Neural cell (in vitro differentiated cells): ENCODE results near the gene AGXT. TPM values are rescaled to one million over a fixed set of nuclear protein-coding genes. Genes with fewer than 3 reads are reported as not detected.

Experiments
- H2AFZ ChIP-seq: fragments of 200-600, 300-800 bp; sonication (generic), shearing (Covaris generic); 2 replicates; pipeline ENCODE4 v1.6.0; 2014; ENCODE audit warnings: low read depth, mild to moderate bottlenecking, antibody characterized with exemption, low read length, moderate library complexity
- H3F3A ChIP-seq: fragments of 200-600 bp; shearing (Covaris generic); 2 replicates; pipeline ENCODE4 v1.6.1; 2016; ENCODE audit warnings: mild to moderate bottlenecking, moderate library complexity, mixed read lengths, antibody characterized with exemption, low read length; ENCODE audit not compliant: insufficient read depth, poor library complexity, severe bottlenecking
- H3K27ac ChIP-seq: fragments of 200-600, 300-800 bp; sonication (generic), shearing (Covaris generic); 2 replicates; pipeline ENCODE4 v1.5.1; 2014; ENCODE audit warnings: mild to moderate bottlenecking, low read length, moderate library complexity
- H3K27me3 ChIP-seq: fragments of 300-800, 200-600 bp; sonication (generic), shearing (Covaris generic); 2 replicates; pipeline ENCODE4 v1.6.0; 2014; ENCODE audit warnings: mild to moderate bottlenecking, low read depth, low read length, moderate library complexity; ENCODE audit not compliant: insufficient read depth
- H3K36me3 ChIP-seq: fragments of 300-800, 200-600 bp; sonication (generic), shearing (Covaris generic); 2 replicates; pipeline ENCODE4 v1.5.1; 2014; ENCODE audit warnings: mild to moderate bottlenecking, antibody characterized with exemption, low read length, moderate library complexity; ENCODE audit not compliant: insufficient read depth
- H3K4me2 ChIP-seq: fragments of 300-800, 200-600 bp; sonication (generic), shearing (Covaris generic); 2 replicates; pipeline ENCODE4 v1.6.0; 2014; ENCODE audit warnings: mild to moderate bottlenecking, low read length
- H3K4me3 ChIP-seq: fragments of 300-800, 200-600 bp; sonication (generic), shearing (Covaris generic); 2 replicates; pipeline ENCODE4 v1.5.1; 2014; ENCODE audit warnings: mild to moderate bottlenecking, low read length, moderate library complexity
- H3K79me2 ChIP-seq: fragments of 200-600 bp; shearing (Covaris generic); replicated peaks from 2 replicates; pipeline ENCODE4 v1.6.0; 2014; ENCODE audit warnings: mild to moderate bottlenecking, low read length, moderate library complexity; ENCODE audit not compliant: insufficient read depth
- H3K9ac ChIP-seq: fragments of 300-800, 200-600 bp; sonication (generic), shearing (Covaris generic); 2 replicates; pipeline ENCODE4 v1.6.1; 2016; ENCODE audit warnings: mild to moderate bottlenecking, low read length, mixed read lengths
- H3K9me2 ChIP-seq: fragments of 200-600 bp; shearing (Covaris generic); 2 replicates; pipeline ENCODE4 v1.6.1; 2016; ENCODE audit warnings: mild to moderate bottlenecking, low read length, mixed read lengths; ENCODE audit not compliant: insufficient read depth
- H3K9me3 ChIP-seq: fragments of 200-600, 300-800 bp; sonication (generic), shearing (Covaris generic); 2 replicates; pipeline ENCODE4 v1.6.1; 2016; ENCODE audit warnings: mild to moderate bottlenecking, mixed run types, low read length, moderate library complexity, mixed read lengths
- H4K20me1 ChIP-seq: fragments of 200-600 bp; shearing (Covaris generic); 2 replicates; pipeline ENCODE4 v1.6.1; 2016; ENCODE audit warnings: mild to moderate bottlenecking, mixed run types; ENCODE audit not compliant: insufficient read depth
- CTCF ChIP-seq: fragments of 450-650 bp; IDR thresholded peaks from 2 replicates; pipeline ENCODE4 v1.5.1; 2014; ENCODE audit warnings: antibody characterized with exemption, mild to moderate bottlenecking, moderate library complexity; ENCODE audit not compliant: poor library complexity, severe bottlenecking
- EP300 ChIP-seq: fragments of 450-650 bp; conservative IDR thresholded peaks from 2 replicates; pipeline ENCODE4 v1.6.1; 2014; ENCODE audit warnings: antibody characterized with exemption, mild to moderate bottlenecking, moderate library complexity; ENCODE audit not compliant: poor library complexity, severe bottlenecking
- EZH2 ChIP-seq: fragments of 200-600, 300-800 bp; shearing (Covaris generic), sonication (generic); IDR thresholded peaks from 2 replicates; pipeline ENCODE4 v1.6.1; 2014; ENCODE audit warnings: antibody characterized with exemption, low read length, borderline replicate concordance, mild to moderate bottlenecking; ENCODE audit not compliant: insufficient read depth, poor library complexity, severe bottlenecking
- MXI1 ChIP-seq: fragments of 450-650 bp; conservative IDR thresholded peaks from 2 replicates; pipeline ENCODE4 v1.6.1; 2014; ENCODE audit warnings: antibody characterized with exemption, mild to moderate bottlenecking; ENCODE audit not compliant: poor library complexity, severe bottlenecking
- POLR2AphosphoS5 ChIP-seq: IDR thresholded peaks from 2 replicates; pipeline ENCODE4 v1.6.1; 2012
- RAD21 ChIP-seq: fragments of 450-650 bp; conservative IDR thresholded peaks from 2 replicates; pipeline ENCODE4 v1.6.1; 2014; ENCODE audit warnings: antibody characterized with exemption, mild to moderate bottlenecking, moderate library complexity
- REST ChIP-seq: IDR thresholded peaks from 2 replicates; pipeline ENCODE4 v1.6.1; 2012; ENCODE audit warnings: borderline replicate concordance
- SMC3 ChIP-seq: fragments of 450-650 bp; conservative IDR thresholded peaks from 2 replicates; pipeline ENCODE4 v1.6.1; 2014; ENCODE audit warnings: antibody characterized with exemption, mild to moderate bottlenecking, moderate library complexity; ENCODE audit not compliant: poor library complexity
- TAF1 ChIP-seq: IDR thresholded peaks from 2 replicates; pipeline ENCODE4 v1.6.1; 2012; ENCODE audit warnings: low read depth
- polyA plus RNA-seq: library from polyadenylated mRNA; depleted of rRNA; stranded (reverse); fragments of >200 nt; gene quantifications from 2 replicates; pipeline ENCODE4 v1.2.3, GENCODE V29; 2014

Gene AGXT
- polyA plus RNA-seq, 1 donor from 2014 or later = not detected

GRCh38 chr2:240885566-240885965 is 16.9 kb downstream of the AGXT start:
- H3F3A ChIP-seq = no peaks in the 10 kb centered on the region
- H3K9ac ChIP-seq = no peak overlapping the region
- H3K9me3 ChIP-seq = no peaks in the 10 kb centered on the region
- TF ChIP-seq TAF1 = no peak
- TF ChIP-seq POLR2AphosphoS5 = no peak
- TF ChIP-seq RAD21 = no peak
- no peak for TF ChIP-seq SMC3
- no peak for TF ChIP-seq MXI1
- no peak for TF ChIP-seq EZH2
- no peak for TF ChIP-seq EP300
- TF ChIP-seq REST = no peak
- no peak for TF ChIP-seq CTCF
- H3K27me3 ChIP-seq = no peaks in the 10 kb centered on the region
- no peak overlapping the region for H3K4me2 ChIP-seq
- no peak overlapping the region for H3K4me3 ChIP-seq
- no peak overlapping the region for H2AFZ ChIP-seq
- H4K20me1 ChIP-seq = no peaks in the 10 kb centered on the region
- no peaks in the 10 kb centered on the region for H3K9me2 ChIP-seq
- no peak overlapping the region for H3K27ac ChIP-seq
- no peaks in the 10 kb centered on the region for H3K79me2 ChIP-seq
- no peaks in the 10 kb centered on the region for H3K36me3 ChIP-seq

- Histone ChIP-seq H3K9me2 (no peaks in the 10 kb centered on the region), H2AFZ (no peak overlapping the region), H3K27me3 (no peaks in the 10 kb centered on the region), H3K9ac (no peak overlapping the region), H3K36me3 (no peaks in the 10 kb centered on the region), H3K4me3 (no peak overlapping the region), H3K9me3 (no peaks in the 10 kb centered on the region), H4K20me1 (no peaks in the 10 kb centered on the region), H3K79me2 (no peaks in the 10 kb centered on the region), H3F3A (no peaks in the 10 kb centered on the region), H3K27ac (no peak overlapping the region), H3K4me2 (no peak overlapping the region)
- TF ChIP-seq REST (no peak), CTCF (no peak), TAF1 (no peak), POLR2AphosphoS5 (no peak), EZH2 (no peak), EP300 (no peak), SMC3 (no peak), MXI1 (no peak)
Observed at GRCh38 chr2:240886023-240886565, 17.5 kb downstream of the AGXT start.
